Stimulated activated CD8-positive, alpha-beta memory T cell treated with anti-CD3 and anti-CD28 coated beads, Interleukin-12 subunit alpha, Interleukin-12 subunit beta, amount 100 ng/mL, for 24 hours (primary cell): ENCODE results near the gene AIFM1.

Experiments
- DNase-seq: peaks from one replicate; pipeline ENCODE4 v3.0.0-alpha.2; 2020; ENCODE audit errors: extremely low read depth

The AIFM1 gene

GRCh38 chrX:130170752-130171445, 5.3 kb upstream of the AIFM1 start:
- DNase-seq = no peak

GRCh38 chrX:130167040-130167439, 1.4 kb upstream of the AIFM1 start:
- no peak for DNase-seq

GRCh38 chrX:130166503-130166777, 799 bp upstream of the AIFM1 start:
- DNase-seq = no peak

- no peak for DNase-seq
These were observed 399 bp downstream of the AIFM1 start for GRCh38 chrX:130165181-130165702.

- no peak for DNase-seq
These were observed 2.2 kb downstream of the AIFM1 start for GRCh38 chrX:130163398-130163797.

GRCh38 chrX:130162094-130162735, 3.4 kb downstream of the AIFM1 start:
- DNase-seq = no peak

- DNase-seq = no peak
These were observed 5.9 kb downstream of the AIFM1 start for GRCh38 chrX:130159776-130160175.

- DNase-seq = no peak
These were observed 7.3 kb downstream of the AIFM1 start for GRCh38 chrX:130158311-130158710.

GRCh38 chrX:130155564-130155963, 10.1 kb downstream of the AIFM1 start:
- DNase-seq = no peak

- no peak for DNase-seq
These were observed 18.0 kb downstream of the AIFM1 start for GRCh38 chrX:130147631-130148030.

- no peak for DNase-seq
These were observed 20.5 kb downstream of the AIFM1 start for GRCh38 chrX:130145123-130145522.

- DNase-seq = no peak
These were observed 21.1 kb downstream of the AIFM1 start for GRCh38 chrX:130144509-130144908.

- no peak for DNase-seq
These were observed 26.0 kb downstream of the AIFM1 start for GRCh38 chrX:130139474-130140201.

GRCh38 chrX:130136961-130137360, 28.7 kb downstream of the AIFM1 start:
- DNase-seq = no peak

GRCh38 chrX:130136496-130136895, 29.1 kb downstream of the AIFM1 start:
- DNase-seq = no peak

- no peak for DNase-seq
These were observed 34.7 kb downstream of the AIFM1 start for GRCh38 chrX:130130990-130131389.

GRCh38 chrX:130125091-130125874, 40.4 kb downstream of the AIFM1 start:
- no peak for DNase-seq

- DNase-seq = no peak
These were observed 41.1 kb downstream of the AIFM1 start for GRCh38 chrX:130124577-130124976.

- DNase-seq = no peak
These were observed 44.2 kb downstream of the AIFM1 start for GRCh38 chrX:130121505-130121800.

- no peak for DNase-seq
These were observed 44.7 kb downstream of the AIFM1 start for GRCh38 chrX:130120746-130121504.

GRCh38 chrX:130120321-130120731, 45.3 kb downstream of the AIFM1 start:
- DNase-seq = no peak
